DND-41 (cell line): ENCODE results near the gene COL4A5.

ENCODE experiments used
- EZH2 ChIP-seq: IDR thresholded peaks from 3 replicates; pipeline ENCODE4 v1.6.1; 2012; ENCODE audit warnings: borderline replicate concordance, low read depth, mild to moderate bottlenecking, moderate library complexity, low read length, inconsistent platforms; ENCODE audit not compliant: severe bottlenecking
- TF ChIP-seq, protein P1 (sequence below): IDR thresholded peaks from 2 replicates; pipeline ENCODE4 v1.5.1; 2012; ENCODE audit warnings: borderline replicate concordance, low read length, moderate library complexity, mild to moderate bottlenecking; ENCODE audit not compliant: poor library complexity, severe bottlenecking; ENCODE audit errors: extremely low read depth

DNA sequence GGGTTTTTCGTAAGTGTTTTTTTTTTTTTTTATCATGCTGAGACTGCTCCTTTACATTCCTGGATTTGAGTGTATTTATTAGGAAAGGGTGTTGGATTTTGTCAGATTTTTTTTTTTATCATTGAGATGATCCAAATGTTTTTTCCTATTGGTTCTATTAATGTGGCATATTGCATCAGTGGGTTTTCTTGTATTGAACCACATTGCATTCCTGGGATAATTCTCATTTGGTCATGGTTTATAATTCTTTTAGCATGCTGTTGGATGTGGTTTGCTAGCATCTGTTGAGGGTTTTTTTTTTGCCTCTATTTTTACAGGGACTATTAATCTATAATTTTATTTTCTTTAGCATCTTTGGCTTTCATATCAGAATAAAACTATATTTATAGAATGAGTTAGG is 28.8 kb downstream of the COL4A5 start:
- TF ChIP-seq, protein P1, sequence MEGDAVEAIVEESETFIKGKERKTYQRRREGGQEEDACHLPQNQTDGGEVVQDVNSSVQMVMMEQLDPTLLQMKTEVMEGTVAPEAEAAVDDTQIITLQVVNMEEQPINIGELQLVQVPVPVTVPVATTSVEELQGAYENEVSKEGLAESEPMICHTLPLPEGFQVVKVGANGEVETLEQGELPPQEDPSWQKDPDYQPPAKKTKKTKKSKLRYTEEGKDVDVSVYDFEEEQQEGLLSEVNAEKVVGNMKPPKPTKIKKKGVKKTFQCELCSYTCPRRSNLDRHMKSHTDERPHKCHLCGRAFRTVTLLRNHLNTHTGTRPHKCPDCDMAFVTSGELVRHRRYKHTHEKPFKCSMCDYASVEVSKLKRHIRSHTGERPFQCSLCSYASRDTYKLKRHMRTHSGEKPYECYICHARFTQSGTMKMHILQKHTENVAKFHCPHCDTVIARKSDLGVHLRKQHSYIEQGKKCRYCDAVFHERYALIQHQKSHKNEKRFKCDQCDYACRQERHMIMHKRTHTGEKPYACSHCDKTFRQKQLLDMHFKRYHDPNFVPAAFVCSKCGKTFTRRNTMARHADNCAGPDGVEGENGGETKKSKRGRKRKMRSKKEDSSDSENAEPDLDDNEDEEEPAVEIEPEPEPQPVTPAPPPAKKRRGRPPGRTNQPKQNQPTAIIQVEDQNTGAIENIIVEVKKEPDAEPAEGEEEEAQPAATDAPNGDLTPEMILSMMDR, result no peak
- TF ChIP-seq EZH2, result no peak
